HG02852 (cell line): Measurements from ENCODE around the gene GP1BA.

ENCODE experiments used
- ATAC-seq: cut with Tn5 transposase; IDR thresholded peaks from one replicate; pipeline ENCODE4 v1.9.1; 2021; ENCODE audit warnings: mild to moderate bottlenecking, moderate library complexity; ENCODE audit not compliant: unreplicated experiment

The GP1BA gene

DNA sequence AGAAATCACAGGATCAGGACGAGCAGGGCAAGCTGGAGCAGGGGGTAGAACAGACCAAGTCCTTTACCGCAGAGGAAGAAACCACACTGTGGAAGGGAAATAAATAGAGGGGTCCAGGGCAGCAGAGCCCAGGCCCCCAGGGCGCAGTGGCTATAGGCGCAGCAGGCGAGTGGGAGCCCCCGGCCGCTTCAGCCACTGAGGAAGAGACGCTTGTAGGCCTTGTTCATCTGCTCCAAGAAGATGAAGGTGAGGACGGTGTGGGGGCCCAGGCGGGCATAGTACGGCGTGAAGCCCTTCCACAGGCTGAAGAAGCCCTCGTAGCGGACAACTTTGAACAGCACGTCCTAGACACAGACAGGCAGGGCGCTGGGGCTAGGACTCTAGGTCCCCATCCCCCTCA, 5.5 kb downstream of the GP1BA start:
- ATAC-seq: no peak

GRCh38 chr17:4938069-4938491, 6.0 kb downstream of the GP1BA start:
- ATAC-seq: no peak

DNA sequence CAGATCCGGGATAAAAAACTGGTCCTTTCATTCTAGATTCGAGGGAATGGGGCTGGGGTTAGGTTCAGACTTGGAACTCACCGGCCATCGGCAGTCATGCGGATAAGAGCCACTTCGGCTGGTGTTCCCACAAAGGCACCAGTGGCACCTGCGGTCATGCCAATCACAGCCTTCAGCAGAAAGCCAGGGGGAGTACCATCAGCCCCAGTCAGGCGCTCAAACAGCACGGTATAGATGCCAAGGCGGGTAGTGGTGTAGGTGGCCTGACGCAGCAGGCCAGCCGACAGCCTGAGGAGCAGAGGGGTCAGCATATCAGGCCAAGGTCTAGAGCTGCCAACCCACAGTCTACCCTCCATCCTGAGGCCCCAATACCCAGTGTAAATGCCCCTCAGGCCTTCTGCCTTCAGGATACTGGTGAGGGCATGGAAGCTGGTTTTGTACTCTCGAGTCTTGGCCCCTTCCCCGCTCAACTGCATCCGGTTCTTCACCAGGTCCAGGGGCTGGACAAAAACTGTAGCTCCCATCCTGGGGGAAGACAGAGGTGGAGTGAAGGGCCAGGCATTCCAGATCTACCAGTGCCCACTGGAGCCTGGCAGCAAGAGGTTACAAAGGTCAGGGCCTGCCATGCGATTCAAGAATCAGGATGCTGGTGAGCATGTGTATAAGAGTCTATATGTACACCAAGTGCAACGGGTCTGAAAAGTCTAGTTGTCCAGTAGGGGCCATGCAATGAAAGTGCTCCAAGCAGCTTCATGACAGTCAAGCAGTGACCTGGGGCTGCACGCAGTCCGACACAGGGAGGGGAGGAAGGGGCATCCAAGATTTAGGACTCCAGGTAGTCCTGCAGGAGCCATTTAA, 6.8 kb downstream of the GP1BA start:
- no peak for ATAC-seq

DNA sequence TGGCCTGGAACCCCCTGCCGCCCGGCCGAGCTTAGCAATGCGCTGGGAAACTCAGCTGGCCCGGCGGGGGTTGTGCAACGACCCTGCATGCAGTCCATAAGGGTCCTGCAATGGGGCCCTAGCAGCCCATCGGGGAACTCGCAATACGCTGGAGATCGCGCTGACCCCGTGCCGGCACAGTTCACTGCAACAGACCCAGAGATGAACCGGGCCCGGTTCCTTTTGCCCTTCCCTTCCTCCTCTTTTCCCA, 7.4 kb downstream of the GP1BA start:
- ATAC-seq: peak; percentile 21

GRCh38 chr17:4939796-4940554, 7.9 kb downstream of the GP1BA start, which contains the start of the genes RNF167 and SLC25A11:
RNF167 (plus strand) TSS chr17:4940268; CDS start chr17:4940910, 642 bp downstream.
SLC25A11 (minus strand) TSS chr17:4940046; CDS start chr17:4939910, 136 bp downstream.
- ATAC-seq: peak; percentile 65

DNA sequence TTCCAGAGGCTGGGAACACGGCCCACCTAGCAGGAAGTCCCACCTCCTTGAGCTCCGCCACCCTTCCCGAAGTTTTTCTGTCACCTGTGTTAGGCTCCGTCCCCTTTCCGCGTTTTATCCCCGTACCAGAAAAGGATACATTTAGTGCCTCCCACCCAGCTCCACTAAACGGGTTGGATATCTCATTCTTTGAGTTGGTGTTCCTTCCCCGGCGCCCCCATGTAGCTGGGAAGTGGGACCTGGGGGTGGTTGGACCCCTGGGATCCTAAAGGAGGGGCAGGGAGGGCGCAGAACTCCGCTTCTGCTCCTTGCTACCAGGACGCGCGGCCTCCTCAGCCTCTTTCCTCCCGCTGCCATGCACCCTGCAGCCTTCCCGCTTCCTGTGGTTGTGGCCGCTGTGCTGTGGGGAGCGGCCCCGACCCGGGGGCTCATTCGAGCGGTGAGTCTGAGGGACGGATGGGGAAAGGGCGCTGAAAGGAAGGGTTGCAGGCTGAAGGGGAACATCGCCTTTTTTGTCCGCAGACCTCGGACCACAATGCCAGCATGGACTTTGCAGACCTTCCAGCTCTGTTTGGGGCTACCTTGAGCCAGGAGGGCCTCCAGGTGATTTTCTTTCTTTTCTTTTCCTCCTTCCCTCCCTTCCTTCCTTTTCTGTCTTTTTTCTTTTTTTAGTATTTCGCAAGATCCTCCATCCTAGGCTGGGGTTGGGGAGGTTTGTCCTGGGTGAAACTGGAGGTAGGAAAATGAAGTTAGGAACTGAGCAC, 8.7 kb downstream of the GP1BA start:
- ATAC-seq: no peak

DNA sequence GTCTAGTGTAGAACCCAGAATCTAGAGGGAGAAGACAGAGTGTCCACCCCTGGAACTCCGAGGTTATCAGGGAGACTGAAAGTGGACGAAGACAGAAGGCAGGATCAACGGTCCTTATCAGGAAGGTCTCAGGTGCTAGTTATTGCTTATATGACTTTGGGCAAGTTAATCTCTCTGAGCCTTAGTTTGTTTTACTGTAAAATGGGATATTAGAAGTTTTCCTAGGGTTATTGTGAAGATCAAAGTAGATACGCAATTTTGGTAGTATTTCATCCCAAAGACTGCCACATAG, 9.2 kb downstream of the GP1BA start:
- no peak for ATAC-seq

DNA sequence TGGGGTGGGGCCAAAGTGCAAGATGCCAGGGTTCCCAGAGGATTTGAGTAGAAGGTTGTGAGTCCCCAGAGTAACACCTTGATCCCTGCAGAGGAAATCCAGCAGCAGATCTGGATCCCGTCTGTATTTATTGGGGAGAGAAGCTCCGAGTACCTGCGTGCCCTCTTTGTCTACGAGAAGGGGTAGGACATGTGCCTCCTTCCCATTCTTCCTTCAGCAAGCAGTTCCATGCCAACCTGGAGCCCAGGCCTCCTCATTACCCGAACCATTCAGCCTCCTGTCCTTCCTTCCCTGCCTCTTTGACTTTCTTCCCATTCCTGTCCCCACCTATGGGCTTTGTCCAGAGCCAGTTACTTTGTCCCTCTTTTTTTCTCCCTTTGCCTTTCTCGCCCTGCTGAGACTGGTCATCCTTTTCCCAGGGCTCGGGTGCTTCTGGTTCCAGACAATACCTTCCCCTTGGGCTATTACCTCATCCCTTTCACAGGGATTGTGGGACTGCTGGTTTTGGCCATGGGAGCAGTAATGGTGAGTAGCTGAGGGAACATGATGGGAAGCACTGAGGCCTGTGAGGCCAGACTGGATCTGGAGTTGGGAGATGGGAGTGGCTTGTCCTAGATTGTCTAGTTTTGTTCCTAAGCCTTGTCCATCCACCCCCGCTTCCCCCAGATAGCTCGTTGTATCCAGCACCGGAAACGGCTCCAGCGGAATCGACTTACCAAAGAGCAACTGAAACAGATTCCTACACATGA, 10.9 kb downstream of the GP1BA start:
- no peak for ATAC-seq

DNA sequence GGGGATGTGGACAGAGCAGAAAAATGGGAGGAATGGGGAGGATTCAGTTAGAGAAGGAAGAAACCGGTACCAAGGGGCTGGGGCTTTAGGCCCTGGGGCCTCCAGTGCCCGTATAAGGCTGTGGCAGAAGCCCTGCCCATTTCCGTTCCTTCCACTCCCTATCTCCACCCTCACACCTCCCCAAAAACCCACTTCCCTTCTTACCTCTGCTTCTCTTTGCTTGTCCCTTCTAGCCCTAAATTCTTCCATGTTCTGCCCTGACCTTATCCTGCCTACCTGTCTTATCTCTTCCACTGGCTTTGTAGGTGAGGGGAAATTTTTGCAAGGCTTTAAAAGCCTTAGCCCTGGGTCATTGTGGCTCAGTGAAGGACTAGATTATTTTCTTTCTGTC, 12.1 kb downstream of the GP1BA start:
- no peak for ATAC-seq

DNA sequence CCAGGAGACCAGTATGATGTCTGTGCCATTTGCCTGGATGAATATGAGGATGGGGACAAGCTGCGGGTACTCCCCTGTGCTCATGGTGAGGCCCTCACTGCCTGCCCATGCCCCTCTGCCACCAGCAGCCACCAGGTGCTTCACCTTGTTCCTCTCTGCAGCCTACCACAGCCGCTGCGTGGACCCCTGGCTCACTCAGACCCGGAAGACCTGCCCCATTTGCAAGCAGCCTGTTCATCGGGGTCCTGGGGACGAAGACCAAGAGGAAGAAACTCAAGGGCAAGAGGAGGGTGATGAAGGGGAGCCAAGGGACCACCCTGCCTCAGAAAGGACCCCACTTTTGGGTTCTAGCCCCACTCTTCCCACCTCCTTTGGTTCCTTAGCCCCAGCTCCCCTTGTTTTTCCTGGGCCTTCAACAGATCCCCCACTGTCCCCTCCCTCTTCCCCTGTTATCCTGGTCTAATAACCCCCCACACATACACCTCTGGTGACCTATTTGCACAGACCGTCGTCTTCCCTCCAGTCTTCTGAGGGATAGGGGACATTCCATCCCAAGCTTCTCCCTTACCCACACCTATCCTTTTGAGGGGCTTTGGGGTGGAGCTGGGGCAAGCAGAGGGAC, 12.6 kb downstream of the GP1BA start:
- no peak for ATAC-seq

GRCh38 chr17:4945176-4945943, 13.3 kb downstream of the GP1BA start:
- ATAC-seq: peak; percentile 25

DNA sequence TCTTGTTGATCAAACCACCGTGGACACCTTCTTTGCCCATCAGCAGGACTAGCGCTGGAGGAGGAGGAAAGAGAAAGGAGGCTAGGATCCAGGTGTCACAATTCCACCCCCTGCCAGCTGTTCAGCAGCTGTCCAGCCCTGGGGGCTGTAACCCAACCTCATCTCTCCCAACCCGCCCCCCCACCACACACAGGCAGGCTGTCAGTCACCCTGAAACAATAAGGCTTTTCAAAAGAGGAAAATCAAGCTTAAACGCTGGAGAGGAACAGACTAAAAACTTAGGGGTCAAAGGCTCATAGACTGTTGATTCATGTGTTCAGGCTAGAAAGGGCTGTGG, 13.8 kb downstream of the GP1BA start:
- no peak for ATAC-seq

- ATAC-seq: no peak
Measured at GRCh38 chr17:4946312-4946976, 14.4 kb downstream of the GP1BA start.

GRCh38 chr17:4947010-4947410, 14.9 kb downstream of the GP1BA start:
- ATAC-seq: no peak

GRCh38 chr17:4947411-4948165, 15.5 kb downstream of the GP1BA start:
- no peak for ATAC-seq

DNA sequence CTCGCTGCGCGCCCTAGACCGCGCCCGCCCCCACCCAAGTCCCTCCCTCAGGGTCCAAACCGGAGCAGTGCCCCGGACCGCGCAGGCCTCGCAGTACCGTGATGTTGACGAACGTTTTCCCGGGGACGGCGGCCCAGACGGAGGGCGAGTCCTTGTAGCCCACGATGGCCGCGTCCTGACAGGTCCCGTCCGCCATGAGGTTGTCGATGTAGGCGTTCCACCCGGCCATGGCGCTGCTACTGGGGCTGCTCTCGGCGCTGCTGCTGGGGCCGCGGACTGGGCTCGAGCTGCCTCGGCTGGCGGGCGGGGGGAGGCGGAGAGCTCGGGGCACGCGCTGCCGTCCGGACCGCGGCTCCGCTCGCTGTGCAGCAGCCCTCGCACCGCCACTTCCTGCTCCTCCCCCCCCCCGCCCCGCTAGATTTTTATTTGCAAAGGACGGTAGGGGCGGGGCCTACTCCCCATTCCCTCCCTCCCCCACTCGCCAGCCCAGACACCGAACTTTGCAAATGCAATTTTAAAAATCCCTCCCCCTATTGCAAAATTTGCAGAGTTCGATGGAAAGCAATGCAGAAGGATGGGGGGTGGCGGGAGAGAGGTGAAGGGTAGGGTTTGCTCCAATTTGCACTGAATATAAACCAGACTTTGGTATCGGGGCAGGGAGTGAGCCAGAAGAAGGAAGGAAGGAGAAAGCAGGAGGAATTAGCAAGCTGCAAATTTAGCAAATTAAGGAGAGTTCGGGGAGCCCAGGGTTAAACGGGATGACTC, 16.3 kb downstream of the GP1BA start, which contains the start of gene PFN1:
Gene PFN1, minus strand, starts transcription at position 365 of the 765 bp plus-strand sequence. Its CDS starts 136 bp downstream, at position 229.
- peak; percentile 16 for ATAC-seq

- ATAC-seq: peak; percentile 33
Measured at GRCh38 chr17:4948931-4949320, 16.8 kb downstream of the GP1BA start.
